ENCODE measurements around the gene C10orf71. TPM values are rescaled to one million over a fixed set of nuclear protein-coding genes. Genes with fewer than 3 reads are reported as not detected.

Gene C10orf71
- total and polyA plus RNA-seq, 2 donors (not counting 1 experiment from before 2014, with no cell fraction given): not detected

DNA sequence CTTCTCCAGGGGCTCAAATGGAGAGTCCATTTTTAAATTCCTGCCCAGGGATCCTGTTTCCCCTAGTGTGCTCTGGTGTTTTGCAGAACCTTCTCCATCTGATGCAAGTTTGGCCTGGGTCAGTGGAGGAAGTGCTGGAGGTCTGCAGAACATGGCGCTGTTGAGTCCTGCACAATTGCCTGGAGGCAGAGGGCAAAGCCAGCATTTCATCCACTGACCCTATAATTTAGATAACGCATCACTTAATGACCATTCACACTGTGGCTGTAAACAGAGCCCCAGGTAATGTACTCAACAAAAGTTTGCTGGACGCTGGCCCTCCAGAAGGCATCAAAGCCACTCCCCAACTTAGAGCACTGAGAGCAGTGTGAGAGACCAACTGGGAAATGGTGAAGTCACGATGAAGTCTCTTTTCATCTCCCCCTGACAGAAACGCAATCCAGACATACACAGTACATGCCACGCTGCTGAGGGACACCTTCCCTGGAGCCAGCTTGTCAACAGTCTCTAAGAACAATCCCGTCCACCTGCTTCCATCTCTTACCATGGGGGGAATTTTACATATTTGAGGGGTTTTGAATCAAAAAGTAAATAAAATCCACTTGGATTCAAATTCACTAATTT, 13.4 kb downstream of the C10orf71 start:
- no peaks in the 10 kb centered on the region for H3K27me3 Mint-ChIP-seq
- POLR2A ChIA-PET: no interaction called here
- H3K27ac Mint-ChIP-seq: no peak overlapping the region
- peaks cover 28% of the 10 kb centered on the region for H3K4me1 Mint-ChIP-seq
- Histone ChIP-seq H3K27ac (ENCODE audit: low read length in 2 of 2) (no peak overlapping the region), H3K4me2 (replicated peaks; ENCODE audit: low read depth, low read length, poor library complexity, severe bottlenecking) (no peak overlapping the region), H4K20me1 (ENCODE audit: control insufficient read depth, insufficient read depth, low read length, poor library complexity, severe bottlenecking) (no peaks in the 10 kb centered on the region), H3K9me3 (ENCODE audit: control extremely low read depth in 1 of 3, control insufficient read depth in 2 of 3, insufficient read depth in 1 of 3, low read length in 2 of 3) (peaks cover 0 to 5% (median 3%) of the 10 kb centered on the region in 3 donors), H3K4me1 (ENCODE audit: control insufficient read depth in 2 of 2, insufficient read depth in 2 of 2, low read length in 2 of 2) (peaks cover 18 to 25% of the 10 kb centered on the region in 2 donors), H3K9ac (ENCODE audit: low read length) (no peak overlapping the region), H3K27me3 (replicated peaks in 1 of 4; ENCODE audit: control extremely low read depth in 1 of 4, control insufficient read depth in 3 of 4, insufficient read depth in 4 of 4, low read length in 3 of 4) (no peaks in the 10 kb centered on the region), H3K79me2 (ENCODE audit: control insufficient read depth, insufficient read depth, low read length) (no peaks in the 10 kb centered on the region), H3K4me3 (ENCODE audit: control extremely low read depth in 1 of 5, extremely low read depth in 1 of 5, insufficient read depth in 1 of 5, low read depth in 2 of 5, low read length in 4 of 5) (no peak overlapping the region), H3K36me3 (replicated peaks in 1 of 2; ENCODE audit: control extremely low read depth in 1 of 2, control insufficient read depth in 1 of 2, extremely low read depth in 1 of 2, insufficient read depth in 2 of 2, low read length in 1 of 2) (no peaks in the 10 kb centered on the region), H2AFZ (ENCODE audit: insufficient read depth, low read depth, low read length, poor library complexity, severe bottlenecking) (no peak overlapping the region)
- CTCF ChIA-PET: no interaction called here
- 100% methylated on average over 2 of the region's 7 CpGs for WGBS (ENCODE audit: insufficient coverage)
- ATAC-seq (ENCODE audit: low read depth) (no peak), DNase-seq (no peak)
- H3K9me3 Mint-ChIP-seq (ENCODE audit: insufficient read depth): no peaks in the 10 kb centered on the region
- TF ChIP-seq CTCF (IDR thresholded peaks at IDR 0.05) (no peak), EZH2 (IDR thresholded peaks at IDR 0.05; ENCODE audit: borderline replicate concordance, insufficient read depth, low read depth, low read length, poor library complexity, severe bottlenecking) (no peak)
- intact Hi-C loops (cut with micrococcal nuclease): loop anchor here (5.0 kb wide), 1 partner anchor 120 kb away; no protein-coding TSS in a partner anchor
- H3K4me3 Mint-ChIP-seq: no peak overlapping the region

GRCh38 chr10:49313501-49314070, 14.6 kb downstream of the C10orf71 start:
- no peak overlapping the region for H3K4me2 ChIP-seq (replicated peaks; ENCODE audit: low read depth, low read length, poor library complexity, severe bottlenecking)
- no peak for TF ChIP-seq CTCF (IDR thresholded peaks at IDR 0.05)
- no peak for TF ChIP-seq EZH2 (IDR thresholded peaks at IDR 0.05; ENCODE audit: borderline replicate concordance, insufficient read depth, low read depth, low read length, poor library complexity, severe bottlenecking)
- no peaks in the 10 kb centered on the region for H3K36me3 ChIP-seq (replicated peaks in 1 of 2; ENCODE audit: control extremely low read depth in 1 of 2, control insufficient read depth in 1 of 2, extremely low read depth in 1 of 2, insufficient read depth in 2 of 2, low read length in 1 of 2)
- H3K27me3 Mint-ChIP-seq: no peaks in the 10 kb centered on the region
- no peak overlapping the region for H3K9ac ChIP-seq (ENCODE audit: low read length)
- ATAC-seq (ENCODE audit: low read depth) (no peak), DNase-seq (no peak)
- H3K9me3 ChIP-seq (ENCODE audit: control extremely low read depth in 1 of 3, control insufficient read depth in 2 of 3, insufficient read depth in 1 of 3, low read length in 2 of 3): peaks cover 0 to 5% (median 3%) of the 10 kb centered on the region in 3 donors
- H3K79me2 ChIP-seq (ENCODE audit: control insufficient read depth, insufficient read depth, low read length): no peaks in the 10 kb centered on the region
- no peak overlapping the region for H3K27ac ChIP-seq (ENCODE audit: low read length in 2 of 2)
- H3K4me3 ChIP-seq (ENCODE audit: control extremely low read depth in 1 of 5, extremely low read depth in 1 of 5, insufficient read depth in 1 of 5, low read depth in 2 of 5, low read length in 4 of 5): no peak overlapping the region
- H3K9me3 Mint-ChIP-seq (ENCODE audit: insufficient read depth): no peaks in the 10 kb centered on the region
- ChIA-PET POLR2A (no interaction called here), CTCF (no interaction called here)
- H3K4me3 Mint-ChIP-seq: no peak overlapping the region
- H3K4me1 ChIP-seq (ENCODE audit: control insufficient read depth in 2 of 2, insufficient read depth in 2 of 2, low read length in 2 of 2): peaks cover 18 to 25% of the 10 kb centered on the region in 2 donors
- 77% methylated on average over 11 of the region's 11 CpGs for WGBS (ENCODE audit: insufficient coverage)
- no peaks in the 10 kb centered on the region for H3K27me3 ChIP-seq (replicated peaks in 1 of 4; ENCODE audit: control extremely low read depth in 1 of 4, control insufficient read depth in 3 of 4, insufficient read depth in 4 of 4, low read length in 3 of 4)
- no peak overlapping the region for H3K27ac Mint-ChIP-seq
- no peak overlapping the region for H2AFZ ChIP-seq (ENCODE audit: insufficient read depth, low read depth, low read length, poor library complexity, severe bottlenecking)
- no peaks in the 10 kb centered on the region for H4K20me1 ChIP-seq (ENCODE audit: control insufficient read depth, insufficient read depth, low read length, poor library complexity, severe bottlenecking)
- intact Hi-C loops (cut with micrococcal nuclease): loop anchor here (5.0 kb wide), 1 partner anchor 121 kb away; no protein-coding TSS in a partner anchor
- peaks cover 28% of the 10 kb centered on the region for H3K4me1 Mint-ChIP-seq
